K562 (cell line): ENCODE data around the gene STIM1. TPM values are rescaled to one million over a fixed set of nuclear protein-coding genes. Genes with fewer than 3 reads are reported as not detected.
A peak's percentile ranks its signal among the peaks of the same experiment; 100 is the strongest.

Experiments used
- CREB1 ChIP-seq, 2 experiments: sonication (generic) in 1 of 2; formaldehyde crosslinking in 1 of 2; IDR thresholded peaks; 2 replicates each; pipeline versions ENCODE4 v1.6.1 to v1.8.0; 2012 to 2022; ENCODE audit warnings: inconsistent platforms in 1 of 2, mild to moderate bottlenecking in 1 of 2, missing genetic modification reagents in 1 of 2, moderate library complexity in 1 of 2
- ELF4 ChIP-seq: fragments of 450-650 bp; formaldehyde crosslinking; IDR thresholded peaks from 2 replicates; pipeline ENCODE4 v1.4.0; 2022; ENCODE audit warnings: missing genetic modification characterization
- JUN ChIP-seq, 2 experiments: sonication (generic) in 1 of 2; formaldehyde crosslinking in 1 of 2; IDR thresholded peaks; 2 replicates each; pipeline versions ENCODE4 v1.6.1 to v1.8.0; 2012 to 2022; ENCODE audit warnings: borderline replicate concordance in 2 of 2, mild to moderate bottlenecking in 2 of 2, improper control_type of control experiment in 1 of 2, low read depth in 1 of 2, low read length in 1 of 2, missing genetic modification reagents in 1 of 2
- KDM1A ChIP-seq, 2 experiments: fragments of 450-650 bp; IDR thresholded peaks; 2 replicates each; pipeline ENCODE4 v1.6.1; 2016; ENCODE audit warnings: mild to moderate bottlenecking in 2 of 2
- MAFK ChIP-seq: IDR thresholded peaks from 2 replicates; pipeline ENCODE4 v1.6.1; 2011; ENCODE audit warnings: low read length, improper control_type of control experiment
- MCM5 ChIP-seq: fragments of 450-650 bp; IDR thresholded peaks from 2 replicates; pipeline ENCODE4 v1.6.1; 2016; ENCODE audit warnings: low read depth
- POLR2B ChIP-seq: fragments of 450-650 bp; IDR thresholded peaks from 2 replicates; pipeline ENCODE4 v1.6.1; 2018; ENCODE audit warnings: low read depth; ENCODE audit not compliant: partially characterized antibody
- ZNF165 ChIP-seq: fragments of 250-450 bp; sonication (Bioruptor Pico); IDR thresholded peaks from 2 replicates; pipeline ENCODE4 v1.4.0; 2020; ENCODE audit warnings: borderline replicate concordance
- ZNF174 ChIP-seq: fragments of 250-450 bp; sonication (Bioruptor Pico); IDR thresholded peaks from 2 replicates; pipeline ENCODE4 v1.4.0; 2020; ENCODE audit warnings: mild to moderate bottlenecking
- ZNF668 ChIP-seq: fragments of 250-450 bp; sonication (Bioruptor Pico); IDR thresholded peaks from 2 replicates; pipeline ENCODE4 v1.8.0; 2022; ENCODE audit warnings: mild to moderate bottlenecking, inconsistent platforms
- polyA plus RNA-seq, 8 experiments: library from polyadenylated mRNA; depleted of rRNA in 4 of 8; stranded (reverse) in 5 of 8; unstranded in 3 of 8; fragments of >200 nt; fragmentation: Nextera tagmentation in 2 of 8; fragmentation: Illumina TruSeq in 1 of 8; extraction: Ambion mirVana in 2 of 8; extraction: Trizol in 1 of 8; gene quantifications; 2 replicates each; pipeline versions ENCODE4 v1.2.1 to v1.2.3, GENCODE V29; 2011 to 2014; ENCODE audit warnings: inconsistent platforms in 1 of 8, missing spikeins in 1 of 8
- total RNA-seq, 7 experiments: library from RNA; depleted of rRNA in 6 of 7; stranded (reverse); fragments of >200 nt in 6 of 7; fragmentation: Illumina TruSeq in 2 of 7; extraction: Trizol in 2 of 7; gene quantifications; 2 replicates each; pipeline versions ENCODE4 v1.2.1 to v1.2.3, GENCODE V29; 2011 to 2021; ENCODE audit warnings: low replicate concordance in 1 of 7
- TF ChIP-seq, protein P1 (sequence below): fragments of 450-650 bp; IDR thresholded peaks from 2 replicates; pipeline ENCODE4 v1.6.1; 2017; ENCODE audit warnings: antibody characterized with exemption, mild to moderate bottlenecking
- TF ChIP-seq, protein P2 (sequence below): fragments of 250-450 bp; sonication (Bioruptor Pico); IDR thresholded peaks from 2 replicates; pipeline ENCODE4 v1.8.0; 2021; ENCODE audit warnings: moderate library complexity, mild to moderate bottlenecking, inconsistent platforms
- TF ChIP-seq, protein P3 (sequence below): fragments of 250-450 bp; sonication (Bioruptor Pico); IDR thresholded peaks from 2 replicates; pipeline ENCODE4 v1.8.0; 2022; ENCODE audit warnings: moderate library complexity, mild to moderate bottlenecking, inconsistent platforms
- TF ChIP-seq, protein P4 (sequence below): fragments of 450-650 bp; formaldehyde crosslinking; IDR thresholded peaks from 2 replicates; pipeline ENCODE4 v1.4.0; 2020; ENCODE audit warnings: mild to moderate bottlenecking, moderate library complexity
- TF ChIP-seq, protein P5 (sequence below), 2 experiments: fragments of 250-450 bp in 1 of 2; fragments of 450-650 bp in 1 of 2; sonication (Bioruptor Pico) in 1 of 2; IDR thresholded peaks; 2 replicates each; pipeline versions ENCODE4 v1.6.1 to v1.8.0; 2016 to 2021; ENCODE audit warnings: mild to moderate bottlenecking in 2 of 2, moderate library complexity in 2 of 2, missing compliant biosample characterization in 1 of 2, missing genetic modification characterization in 1 of 2
- TF ChIP-seq, protein P6 (sequence below): sonication (generic); formaldehyde crosslinking; IDR thresholded peaks from 2 replicates; pipeline ENCODE4 v1.8.0; 2022; ENCODE audit warnings: missing genetic modification reagents, mild to moderate bottlenecking, moderate library complexity, borderline replicate concordance
- TF ChIP-seq, protein P7 (sequence below): sonication (generic); formaldehyde crosslinking; IDR thresholded peaks from 2 replicates; pipeline ENCODE4 v1.9.0; 2022; ENCODE audit warnings: mild to moderate bottlenecking, missing genetic modification reagents

The STIM1 gene
- total and polyA plus RNA-seq, 9 of the 15 experiments (the other 6 are each of a cell fraction or from before 2014, with no cell fraction given), result 7.7 to 50.5 (median 22.5) TPM

DNA sequence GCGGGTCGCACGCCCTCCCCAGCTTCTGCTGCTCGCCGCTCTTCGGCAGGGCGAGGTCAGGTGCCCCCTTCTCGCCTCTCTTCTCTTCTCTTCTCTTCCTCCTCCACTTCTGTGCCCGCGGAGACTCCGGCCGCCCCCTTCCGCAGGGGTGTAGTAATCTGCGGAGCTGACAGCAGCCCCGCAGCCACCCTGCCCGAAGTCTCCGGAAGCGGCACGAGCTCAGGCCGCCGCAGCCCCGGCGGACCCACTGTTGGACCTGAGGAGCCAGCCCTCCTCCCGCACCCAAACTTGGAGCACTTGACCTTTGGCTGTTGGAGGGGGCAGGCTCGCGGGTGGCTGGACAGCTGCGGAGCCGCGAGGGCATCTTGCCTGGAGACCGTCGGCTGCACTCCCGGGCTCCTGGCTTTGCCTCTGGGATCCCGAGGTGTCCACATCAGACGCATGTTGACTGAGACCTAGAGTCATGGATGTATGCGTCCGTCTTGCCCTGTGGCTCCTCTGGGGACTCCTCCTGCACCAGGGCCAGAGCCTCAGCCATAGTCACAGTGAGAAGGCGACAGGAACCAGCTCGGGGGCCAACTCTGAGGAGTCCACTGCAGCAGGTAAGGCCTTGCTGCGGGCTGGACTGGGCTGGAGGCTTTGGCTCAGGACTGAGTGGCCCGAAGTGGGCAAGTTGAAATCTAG is 486 bp downstream of the STIM1 start (continued):
- TF ChIP-seq ZNF174 (CRISPR knock-in tag) (no peak), POLR2B (no peak), MAFK (no peak), ZNF165 (no peak), ZNF668 (CRISPR knock-in tag) (no peak), ELF4 (CRISPR knock-in tag) (no peak), MCM5 (no peak), JUN (IDR thresholded peaks at IDR 0.05; ENCODE audit: borderline replicate concordance, low read depth, low read length) (no peak), JUN (CRISPR knock-in tag; IDR thresholded peaks at IDR 0.05; ENCODE audit: borderline replicate concordance) (peak; percentile 32; the same call in 1 of the 2 replicates), CREB1 (IDR thresholded peaks at IDR 0.05) (no peak), CREB1 (CRISPR knock-in tag; IDR thresholded peaks at IDR 0.05) (no peak), KDM1A (IDR thresholded peaks at IDR 0.05) (no peak)
- TF ChIP-seq, protein P1, sequence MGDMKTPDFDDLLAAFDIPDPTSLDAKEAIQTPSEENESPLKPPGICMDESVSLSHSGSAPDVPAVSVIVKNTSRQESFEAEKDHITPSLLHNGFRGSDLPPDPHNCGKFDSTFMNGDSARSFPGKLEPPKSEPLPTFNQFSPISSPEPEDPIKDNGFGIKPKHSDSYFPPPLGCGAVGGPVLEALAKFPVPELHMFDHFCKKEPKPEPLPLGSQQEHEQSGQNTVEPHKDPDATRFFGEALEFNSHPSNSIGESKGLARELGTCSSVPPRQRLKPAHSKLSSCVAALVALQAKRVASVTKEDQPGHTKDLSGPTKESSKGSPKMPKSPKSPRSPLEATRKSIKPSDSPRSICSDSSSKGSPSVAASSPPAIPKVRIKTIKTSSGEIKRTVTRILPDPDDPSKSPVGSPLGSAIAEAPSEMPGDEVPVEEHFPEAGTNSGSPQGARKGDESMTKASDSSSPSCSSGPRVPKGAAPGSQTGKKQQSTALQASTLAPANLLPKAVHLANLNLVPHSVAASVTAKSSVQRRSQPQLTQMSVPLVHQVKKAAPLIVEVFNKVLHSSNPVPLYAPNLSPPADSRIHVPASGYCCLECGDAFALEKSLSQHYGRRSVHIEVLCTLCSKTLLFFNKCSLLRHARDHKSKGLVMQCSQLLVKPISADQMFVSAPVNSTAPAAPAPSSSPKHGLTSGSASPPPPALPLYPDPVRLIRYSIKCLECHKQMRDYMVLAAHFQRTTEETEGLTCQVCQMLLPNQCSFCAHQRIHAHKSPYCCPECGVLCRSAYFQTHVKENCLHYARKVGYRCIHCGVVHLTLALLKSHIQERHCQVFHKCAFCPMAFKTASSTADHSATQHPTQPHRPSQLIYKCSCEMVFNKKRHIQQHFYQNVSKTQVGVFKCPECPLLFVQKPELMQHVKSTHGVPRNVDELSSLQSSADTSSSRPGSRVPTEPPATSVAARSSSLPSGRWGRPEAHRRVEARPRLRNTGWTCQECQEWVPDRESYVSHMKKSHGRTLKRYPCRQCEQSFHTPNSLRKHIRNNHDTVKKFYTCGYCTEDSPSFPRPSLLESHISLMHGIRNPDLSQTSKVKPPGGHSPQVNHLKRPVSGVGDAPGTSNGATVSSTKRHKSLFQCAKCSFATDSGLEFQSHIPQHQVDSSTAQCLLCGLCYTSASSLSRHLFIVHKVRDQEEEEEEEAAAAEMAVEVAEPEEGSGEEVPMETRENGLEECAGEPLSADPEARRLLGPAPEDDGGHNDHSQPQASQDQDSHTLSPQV, result no peak
- TF ChIP-seq, protein P2, sequence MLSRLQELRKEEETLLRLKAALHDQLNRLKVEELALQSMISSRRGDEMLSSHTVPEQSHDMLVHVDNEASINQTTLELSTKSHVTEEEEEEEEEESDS, result no peak
- TF ChIP-seq, protein P3, sequence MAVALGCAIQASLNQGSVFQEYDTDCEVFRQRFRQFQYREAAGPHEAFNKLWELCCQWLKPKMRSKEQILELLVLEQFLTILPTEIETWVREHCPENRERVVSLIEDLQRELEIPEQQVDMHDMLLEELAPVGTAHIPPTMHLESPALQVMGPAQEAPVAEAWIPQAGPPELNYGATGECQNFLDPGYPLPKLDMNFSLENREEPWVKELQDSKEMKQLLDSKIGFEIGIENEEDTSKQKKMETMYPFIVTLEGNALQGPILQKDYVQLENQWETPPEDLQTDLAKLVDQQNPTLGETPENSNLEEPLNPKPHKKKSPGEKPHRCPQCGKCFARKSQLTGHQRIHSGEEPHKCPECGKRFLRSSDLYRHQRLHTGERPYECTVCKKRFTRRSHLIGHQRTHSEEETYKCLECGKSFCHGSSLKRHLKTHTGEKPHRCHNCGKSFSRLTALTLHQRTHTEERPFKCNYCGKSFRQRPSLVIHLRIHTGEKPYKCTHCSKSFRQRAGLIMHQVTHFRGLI (CRISPR knock-in tag), result no peak
- TF ChIP-seq, protein P4, sequence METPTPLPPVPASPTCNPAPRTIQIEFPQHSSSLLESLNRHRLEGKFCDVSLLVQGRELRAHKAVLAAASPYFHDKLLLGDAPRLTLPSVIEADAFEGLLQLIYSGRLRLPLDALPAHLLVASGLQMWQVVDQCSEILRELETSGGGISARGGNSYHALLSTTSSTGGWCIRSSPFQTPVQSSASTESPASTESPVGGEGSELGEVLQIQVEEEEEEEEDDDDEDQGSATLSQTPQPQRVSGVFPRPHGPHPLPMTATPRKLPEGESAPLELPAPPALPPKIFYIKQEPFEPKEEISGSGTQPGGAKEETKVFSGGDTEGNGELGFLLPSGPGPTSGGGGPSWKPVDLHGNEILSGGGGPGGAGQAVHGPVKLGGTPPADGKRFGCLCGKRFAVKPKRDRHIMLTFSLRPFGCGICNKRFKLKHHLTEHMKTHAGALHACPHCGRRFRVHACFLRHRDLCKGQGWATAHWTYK (CRISPR knock-in tag), result peak; percentile 22; the same call in 1 of the 2 replicates
- TF ChIP-seq, protein P5, sequence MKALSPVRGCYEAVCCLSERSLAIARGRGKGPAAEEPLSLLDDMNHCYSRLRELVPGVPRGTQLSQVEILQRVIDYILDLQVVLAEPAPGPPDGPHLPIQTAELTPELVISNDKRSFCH (CRISPR knock-in tag; IDR thresholded peaks at IDR 0.05), result no peak
- TF ChIP-seq, protein P5 (tag; IDR thresholded peaks at IDR 0.05), result 0 out of 2 replicates have a peak, but pooled peaks have one; percentile 2
- TF ChIP-seq, protein P6, sequence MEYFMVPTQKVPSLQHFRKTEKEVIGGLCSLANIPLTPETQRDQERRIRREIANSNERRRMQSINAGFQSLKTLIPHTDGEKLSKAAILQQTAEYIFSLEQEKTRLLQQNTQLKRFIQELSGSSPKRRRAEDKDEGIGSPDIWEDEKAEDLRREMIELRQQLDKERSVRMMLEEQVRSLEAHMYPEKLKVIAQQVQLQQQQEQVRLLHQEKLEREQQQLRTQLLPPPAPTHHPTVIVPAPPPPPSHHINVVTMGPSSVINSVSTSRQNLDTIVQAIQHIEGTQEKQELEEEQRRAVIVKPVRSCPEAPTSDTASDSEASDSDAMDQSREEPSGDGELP (CRISPR knock-in tag), result peak; percentile 56; the same call in 1 of the 2 replicates
- TF ChIP-seq, protein P7, sequence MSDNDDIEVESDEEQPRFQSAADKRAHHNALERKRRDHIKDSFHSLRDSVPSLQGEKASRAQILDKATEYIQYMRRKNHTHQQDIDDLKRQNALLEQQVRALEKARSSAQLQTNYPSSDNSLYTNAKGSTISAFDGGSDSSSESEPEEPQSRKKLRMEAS (CRISPR knock-in tag), result peak; percentile 36; the same call in 1 of the 2 replicates
